Dendritic cell treated with granulocyte-macrophage colony-stimulating factor and Interleukin-4, amounts not matched to agents 40 ng/mL and 50 ng/mL, for 4 days (primary cell): ENCODE measurements around the gene CYB561D2.

Experiments
- H3K27ac Mint-ChIP-seq: one replicate; pipeline ENCODE4 v1.8.0; 2022; ENCODE audit warnings: mild to moderate bottlenecking, mixed read lengths
- H3K27me3 Mint-ChIP-seq: one replicate; pipeline ENCODE4 v1.8.0; 2022; ENCODE audit warnings: mild to moderate bottlenecking, mixed read lengths
- H3K36me3 Mint-ChIP-seq: one replicate; pipeline ENCODE4 v1.8.0; 2022; ENCODE audit warnings: low read depth, mixed read lengths
- H3K4me1 Mint-ChIP-seq: one replicate; pipeline ENCODE4 v1.8.0; 2022; ENCODE audit warnings: low read depth, mixed read lengths
- H3K4me3 Mint-ChIP-seq: one replicate; pipeline ENCODE4 v1.8.0; 2022; ENCODE audit warnings: mild to moderate bottlenecking, moderate library complexity, mixed read lengths
- H3K9me3 Mint-ChIP-seq: one replicate; pipeline ENCODE4 v1.8.0; 2022; ENCODE audit warnings: mixed read lengths
- intact Hi-C: fragments of 100-400 bp; cut with micrococcal nuclease; formaldehyde crosslinking; loops from one replicate; pipeline ENCODE4 v1.15.0; 2022

The CYB561D2 gene

GRCh38 chr3:50372349-50372748 is 21.7 kb downstream of the CYB561D2 start:
- H3K27me3 Mint-ChIP-seq, result peaks cover 23% of the 10 kb centered on the region
- peaks cover 5% of the 10 kb centered on the region for H3K4me1 Mint-ChIP-seq
- no peaks in the 10 kb centered on the region for H3K9me3 Mint-ChIP-seq
- H3K36me3 Mint-ChIP-seq, result no peaks in the 10 kb centered on the region
- intact Hi-C loops, result no loop called here
- no peak overlapping the region for H3K4me3 Mint-ChIP-seq
- no peak overlapping the region for H3K27ac Mint-ChIP-seq

- intact Hi-C loops, result no loop called here
- peaks cover 5% of the 10 kb centered on the region for H3K4me1 Mint-ChIP-seq
- no peak overlapping the region for H3K4me3 Mint-ChIP-seq
- peaks cover 22% of the 10 kb centered on the region for H3K27me3 Mint-ChIP-seq
- no peaks in the 10 kb centered on the region for H3K36me3 Mint-ChIP-seq
- H3K9me3 Mint-ChIP-seq, result no peaks in the 10 kb centered on the region
- H3K27ac Mint-ChIP-seq, result no peak overlapping the region
These were observed 22.7 kb downstream of the CYB561D2 start for GRCh38 chr3:50373146-50374051.

DNA sequence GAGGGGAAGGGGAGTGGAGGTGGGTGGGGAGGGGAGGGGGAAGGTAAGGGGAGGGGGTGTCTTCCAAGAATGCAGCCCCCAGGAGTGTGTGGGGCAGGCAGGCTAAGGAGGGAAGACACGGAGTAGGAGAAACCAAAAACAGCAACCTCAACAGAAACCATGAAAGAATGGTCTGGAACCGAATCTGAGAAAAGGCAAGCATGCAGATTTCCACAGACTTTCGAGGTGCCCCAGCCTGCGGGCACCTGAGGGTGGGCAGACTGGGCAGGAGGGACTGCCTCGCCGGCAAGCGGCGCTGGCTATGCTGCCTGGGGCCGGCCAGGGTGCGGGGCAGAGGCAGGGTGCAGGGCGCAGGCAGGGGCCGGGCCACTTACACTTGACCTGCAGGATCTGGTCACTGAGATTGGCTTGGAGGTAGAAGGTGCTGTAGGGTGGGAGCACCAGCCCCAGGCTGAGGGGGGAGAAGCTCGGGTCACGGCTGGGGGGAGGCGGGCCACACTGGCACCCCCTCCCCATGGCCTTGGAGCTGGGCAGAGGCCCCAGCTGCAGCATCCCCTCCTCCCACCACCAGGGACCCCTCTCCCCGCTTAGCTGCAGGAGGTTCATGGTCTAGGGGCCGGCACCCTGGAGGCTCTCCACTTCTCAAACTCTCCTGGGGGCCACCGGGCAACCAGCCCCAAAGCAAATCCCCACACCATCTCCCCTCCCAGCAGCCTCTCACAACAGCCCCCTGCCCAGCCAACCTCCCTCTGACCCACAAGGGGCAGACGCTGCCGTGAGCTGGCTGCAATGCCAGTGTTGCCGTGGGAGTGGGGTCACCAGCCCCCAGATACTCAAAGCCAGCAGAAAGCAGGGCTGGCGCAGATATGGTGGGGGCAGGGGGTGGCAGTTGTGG is 23.9 kb downstream of the CYB561D2 start:
- H3K9me3 Mint-ChIP-seq, result no peaks in the 10 kb centered on the region
- no peak overlapping the region for H3K4me3 Mint-ChIP-seq
- H3K27me3 Mint-ChIP-seq, result peaks cover 22% of the 10 kb centered on the region
- H3K36me3 Mint-ChIP-seq, result no peaks in the 10 kb centered on the region
- no peak overlapping the region for H3K27ac Mint-ChIP-seq
- peaks cover 5% of the 10 kb centered on the region for H3K4me1 Mint-ChIP-seq
- intact Hi-C loops, result no loop called here

DNA sequence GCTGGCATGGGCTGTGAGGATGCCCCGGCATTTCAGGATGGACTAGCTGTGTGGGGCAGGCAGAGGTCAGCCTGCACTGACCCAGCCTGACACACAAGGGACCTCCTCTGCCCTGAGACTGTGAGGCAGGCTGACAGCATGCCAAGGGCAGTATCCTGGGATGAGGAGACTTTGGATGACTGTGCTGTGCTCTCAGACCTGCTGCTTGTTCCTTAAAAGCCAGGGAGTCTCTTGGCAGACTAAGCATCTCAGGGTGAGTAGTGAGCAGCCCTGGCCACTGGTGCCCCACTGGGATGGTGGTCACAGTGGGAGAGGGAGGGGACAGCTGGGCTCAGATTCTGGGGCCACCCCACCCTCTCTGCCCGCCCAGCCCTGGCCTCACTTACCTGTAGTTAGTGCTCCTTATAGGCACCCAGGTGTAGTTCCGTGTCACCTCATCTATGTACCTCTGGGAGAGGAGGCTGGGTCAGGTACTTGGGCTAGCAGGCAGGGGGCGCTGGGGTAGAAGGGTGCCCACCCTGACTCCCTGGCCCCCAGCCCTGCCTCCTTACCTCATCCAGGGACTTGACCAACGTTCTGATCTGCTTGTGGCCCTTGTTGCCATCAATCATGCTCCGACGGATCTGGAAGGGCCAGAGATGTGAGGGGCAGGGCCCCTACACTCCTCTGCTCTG is 24.7 kb downstream of the CYB561D2 start:
- Mint-ChIP-seq H3K27me3 (peaks cover 18% of the 10 kb centered on the region), H3K4me3 (no peak overlapping the region), H3K9me3 (no peaks in the 10 kb centered on the region), H3K36me3 (no peaks in the 10 kb centered on the region), H3K4me1 (peaks cover 5% of the 10 kb centered on the region), H3K27ac (no peak overlapping the region)
- intact Hi-C loops, result no loop called here

DNA sequence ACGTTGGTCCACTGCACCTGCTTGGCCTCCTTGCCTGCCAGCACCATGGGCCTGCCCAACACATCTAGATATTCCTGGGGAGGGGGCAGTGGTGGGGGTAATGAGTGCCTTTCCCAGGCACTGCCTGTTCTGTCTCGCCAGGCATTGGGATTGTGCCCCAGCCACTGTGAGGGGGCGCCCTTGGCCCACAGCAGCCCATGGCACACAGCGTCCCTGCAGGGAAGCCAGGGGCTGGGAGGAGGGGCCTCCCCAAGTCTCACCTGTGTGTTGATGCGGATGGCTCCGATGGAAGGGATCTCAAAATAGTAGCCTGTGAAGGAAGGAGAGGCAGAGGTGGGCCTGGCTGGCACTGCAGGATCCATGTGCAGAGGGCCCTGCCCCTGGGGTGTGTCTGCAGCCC is 27.4 kb downstream of the CYB561D2 start:
- Mint-ChIP-seq H3K4me3 (no peak overlapping the region), H3K27ac (no peak overlapping the region), H3K4me1 (peaks cover 5% of the 10 kb centered on the region), H3K27me3 (peaks cover 11% of the 10 kb centered on the region), H3K9me3 (no peaks in the 10 kb centered on the region), H3K36me3 (no peaks in the 10 kb centered on the region)
- intact Hi-C loops, result no loop called here

- Mint-ChIP-seq H3K27me3 (peaks cover 8% of the 10 kb centered on the region), H3K4me3 (no peak overlapping the region), H3K27ac (no peak overlapping the region), H3K36me3 (no peaks in the 10 kb centered on the region), H3K4me1 (peaks cover 1% of the 10 kb centered on the region), H3K9me3 (no peaks in the 10 kb centered on the region)
- intact Hi-C loops, result no loop called here
These were observed 28.1 kb downstream of the CYB561D2 start for GRCh38 chr3:50378757-50379156.

GRCh38 chr3:50380405-50381085 is 29.9 kb downstream of the CYB561D2 start:
- Mint-ChIP-seq H3K9me3 (no peaks in the 10 kb centered on the region), H3K4me3 (no peak overlapping the region), H3K27ac (no peak overlapping the region), H3K36me3 (no peaks in the 10 kb centered on the region), H3K4me1 (no peaks in the 10 kb centered on the region), H3K27me3 (peaks cover 11% of the 10 kb centered on the region)
- intact Hi-C loops, result no loop called here

DNA sequence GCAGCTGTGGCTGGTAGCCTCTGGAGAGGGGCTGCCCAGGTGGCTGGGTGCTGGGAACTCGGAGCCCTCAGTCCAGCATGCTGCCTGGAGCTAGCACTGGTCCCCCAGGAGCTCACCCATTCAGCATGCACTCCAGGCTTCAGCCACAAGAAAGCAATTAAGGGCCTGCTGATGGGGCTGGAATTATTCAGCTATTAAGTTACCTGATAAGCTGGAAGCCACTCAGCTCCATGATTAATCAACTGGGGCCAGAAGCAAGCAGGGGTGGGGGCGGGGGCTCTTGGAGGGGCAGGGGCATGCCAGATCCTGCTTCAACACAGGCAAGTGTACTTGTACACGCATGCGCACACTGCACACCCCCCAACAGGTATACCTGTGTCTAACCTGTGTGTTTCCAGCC is 30.7 kb downstream of the CYB561D2 start:
- no peaks in the 10 kb centered on the region for H3K4me1 Mint-ChIP-seq
- H3K36me3 Mint-ChIP-seq, result no peaks in the 10 kb centered on the region
- H3K27me3 Mint-ChIP-seq, result peaks cover 14% of the 10 kb centered on the region
- intact Hi-C loops, result no loop called here
- H3K27ac Mint-ChIP-seq, result no peak overlapping the region
- H3K4me3 Mint-ChIP-seq, result no peak overlapping the region
- H3K9me3 Mint-ChIP-seq, result no peaks in the 10 kb centered on the region

- H3K4me3 Mint-ChIP-seq, result no peak overlapping the region
- no peaks in the 10 kb centered on the region for H3K36me3 Mint-ChIP-seq
- H3K4me1 Mint-ChIP-seq, result no peaks in the 10 kb centered on the region
- peaks cover 14% of the 10 kb centered on the region for H3K27me3 Mint-ChIP-seq
- intact Hi-C loops, result no loop called here
- H3K27ac Mint-ChIP-seq, result no peak overlapping the region
- H3K9me3 Mint-ChIP-seq, result no peaks in the 10 kb centered on the region
These were observed 32.1 kb downstream of the CYB561D2 start for GRCh38 chr3:50382722-50383121.

DNA sequence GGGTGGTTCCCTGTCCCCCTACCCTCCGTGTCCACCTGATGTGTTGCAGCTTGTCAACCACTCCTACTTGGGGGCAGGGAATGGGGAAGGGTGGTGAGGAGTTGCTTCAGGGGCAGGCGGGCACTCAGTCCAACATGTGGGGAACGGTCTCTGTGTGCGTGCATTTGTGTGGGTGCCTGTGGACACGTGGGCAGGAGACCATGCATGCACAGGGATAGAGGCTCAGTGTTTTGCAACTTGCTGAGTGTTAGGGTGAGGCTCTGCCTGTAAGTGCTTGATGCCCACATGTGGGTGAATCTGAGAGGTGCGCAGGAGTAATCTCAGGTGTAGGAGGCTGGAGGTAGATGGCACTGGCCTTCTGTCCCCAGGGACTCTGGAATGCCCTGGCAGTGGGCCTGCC is 33.1 kb downstream of the CYB561D2 start:
- Mint-ChIP-seq H3K27ac (no peak overlapping the region), H3K9me3 (no peaks in the 10 kb centered on the region), H3K4me3 (no peak overlapping the region), H3K4me1 (no peaks in the 10 kb centered on the region), H3K36me3 (no peaks in the 10 kb centered on the region), H3K27me3 (peaks cover 14% of the 10 kb centered on the region)
- intact Hi-C loops, result no loop called here

- H3K27me3 Mint-ChIP-seq, result peaks cover 10% of the 10 kb centered on the region
- no peaks in the 10 kb centered on the region for H3K36me3 Mint-ChIP-seq
- H3K27ac Mint-ChIP-seq, result no peak overlapping the region
- H3K9me3 Mint-ChIP-seq, result no peaks in the 10 kb centered on the region
- intact Hi-C loops, result no loop called here
- H3K4me1 Mint-ChIP-seq, result no peaks in the 10 kb centered on the region
- no peak overlapping the region for H3K4me3 Mint-ChIP-seq
These were observed 35.1 kb downstream of the CYB561D2 start for GRCh38 chr3:50385754-50386153.

DNA sequence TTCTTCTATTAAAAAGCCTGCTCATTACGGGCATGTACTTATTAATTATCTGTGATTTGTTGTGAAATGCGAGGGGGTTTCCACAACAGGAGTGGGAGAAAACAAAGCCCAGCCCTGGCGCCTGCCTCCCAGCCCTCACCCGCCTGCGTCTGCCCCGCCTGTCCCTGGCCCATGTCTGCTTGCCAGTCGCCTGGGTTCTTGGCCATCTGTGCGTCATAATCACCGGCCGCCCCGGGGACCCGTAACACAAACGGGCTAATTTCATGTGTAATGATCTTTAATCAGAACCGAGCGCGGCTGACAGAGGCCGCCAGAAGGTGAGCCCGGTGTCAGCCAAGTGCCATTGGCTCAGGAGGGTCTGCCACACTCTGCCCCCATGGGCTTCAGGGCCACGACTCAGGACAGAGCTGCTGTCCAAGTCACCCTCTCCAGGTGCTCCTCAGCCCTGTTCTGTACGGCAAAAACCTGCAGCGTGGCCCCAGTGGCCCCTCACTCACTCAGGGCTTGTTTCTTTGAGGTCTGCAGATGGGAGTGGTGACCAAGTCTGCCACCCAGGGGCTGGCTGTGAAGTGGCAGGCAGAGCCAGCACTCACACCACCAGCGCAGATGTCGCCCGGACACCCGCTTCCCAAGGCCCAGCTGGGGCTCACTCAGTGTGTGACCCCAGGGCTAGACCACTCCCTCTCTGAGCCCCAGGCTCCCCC is 37.5 kb downstream of the CYB561D2 start:
- no peaks in the 10 kb centered on the region for H3K9me3 Mint-ChIP-seq
- H3K36me3 Mint-ChIP-seq, result no peaks in the 10 kb centered on the region
- peaks cover 10% of the 10 kb centered on the region for H3K27me3 Mint-ChIP-seq
- no peaks in the 10 kb centered on the region for H3K4me1 Mint-ChIP-seq
- no peak overlapping the region for H3K27ac Mint-ChIP-seq
- H3K4me3 Mint-ChIP-seq, result no peak overlapping the region
- intact Hi-C loops, result no loop called here
